Measurements from ENCODE around the gene FXYD6.

FXYD6 gene

GRCh38 chr11:117884994-117885393 is 8.5 kb upstream of the FXYD6 start:
- no peak for DNase-seq (ENCODE audit: low read depth)

GRCh38 chr11:117883063-117883462 is 6.6 kb upstream of the FXYD6 start:
- no peak for DNase-seq (ENCODE audit: low read depth)

GRCh38 chr11:117882311-117882905 is 6.0 kb upstream of the FXYD6 start:
- no peak for DNase-seq (ENCODE audit: low read depth)

- DNase-seq (ENCODE audit: low read depth), result no peak
Observed at GRCh38 chr11:117881217-117881616, 4.8 kb upstream of the FXYD6 start.

GRCh38 chr11:117879516-117880480 is 3.3 kb upstream of the FXYD6 start:
- DNase-seq (ENCODE audit: low read depth), result no peak

- no peak for DNase-seq (ENCODE audit: low read depth)
Observed at GRCh38 chr11:117878939-117879475, 2.5 kb upstream of the FXYD6 start.

GRCh38 chr11:117878314-117878938 is 2.0 kb upstream of the FXYD6 start:
- no peak for DNase-seq (ENCODE audit: low read depth)

GRCh38 chr11:117877120-117877784 is 794 bp upstream of the FXYD6 start:
- no peak for DNase-seq (ENCODE audit: low read depth)

- no peak for DNase-seq (ENCODE audit: low read depth)
Observed at GRCh38 chr11:117876059-117876340, 458 bp downstream of the FXYD6 start.

GRCh38 chr11:117875382-117876058 is 938 bp downstream of the FXYD6 start:
- DNase-seq (ENCODE audit: low read depth), result no peak

- no peak for DNase-seq (ENCODE audit: low read depth)
Observed at GRCh38 chr11:117874910-117875381, 1.5 kb downstream of the FXYD6 start.

GRCh38 chr11:117874253-117874909 is 2.1 kb downstream of the FXYD6 start:
- DNase-seq (ENCODE audit: low read depth), result no peak

GRCh38 chr11:117873828-117874125 is 2.7 kb downstream of the FXYD6 start:
- DNase-seq (ENCODE audit: low read depth), result no peak

GRCh38 chr11:117872975-117873827 is 3.3 kb downstream of the FXYD6 start:
- DNase-seq (ENCODE audit: low read depth), result no peak

GRCh38 chr11:117872420-117872961 is 4.0 kb downstream of the FXYD6 start:
- DNase-seq (ENCODE audit: low read depth), result no peak

- DNase-seq (ENCODE audit: low read depth), result no peak
Observed at GRCh38 chr11:117871784-117872183, 4.7 kb downstream of the FXYD6 start.

- no peak for DNase-seq (ENCODE audit: low read depth)
Observed at GRCh38 chr11:117871160-117871559, 5.3 kb downstream of the FXYD6 start.

GRCh38 chr11:117870103-117870952 is 6.1 kb downstream of the FXYD6 start:
- no peak for DNase-seq (ENCODE audit: low read depth)

GRCh38 chr11:117869604-117870003 is 6.9 kb downstream of the FXYD6 start:
- DNase-seq (ENCODE audit: low read depth), result no peak
